BJ (cell line): ENCODE measurements around the gene SBSN. TPM values are rescaled to one million over a fixed set of nuclear protein-coding genes. Genes with fewer than 3 reads are reported as not detected.
A peak's percentile ranks its signal among the peaks of the same experiment; 100 is the strongest.

Source experiments
- CTCF ChIA-PET: fragments of 350-600 bp; formaldehyde crosslinking; extraction: SDS; loops from one replicate; lab custom pipeline; 2021; ENCODE audit warnings: antibody characterized with exemption, inconsistent platforms; lab: Yijun Ruan, JAX
- POLR2A ChIA-PET: fragments of 300-600 bp; sonication (Branson Sonifier 250); formaldehyde crosslinking; extraction: SDS; loops from one replicate; lab custom pipeline; 2021; ENCODE audit warnings: antibody characterized with exemption; lab: Charles Lee
- DNase-seq: peaks from one replicate; pipeline ENCODE4 v3.0.0-alpha.2; 2011; ENCODE audit warnings: low read depth
- H3K27me3 ChIP-seq: 2 replicates; pipeline ENCODE4 v1.6.0; 2011; ENCODE audit warnings: low read length; ENCODE audit not compliant: control insufficient read depth, insufficient read depth
- H3K36me3 ChIP-seq: 2 replicates; pipeline ENCODE4 v1.5.1; 2011; ENCODE audit warnings: low read length; ENCODE audit not compliant: control insufficient read depth, insufficient read depth
- H3K4me3 ChIP-seq: 2 replicates; pipeline ENCODE4 v1.5.1; 2011; ENCODE audit warnings: low read depth, mild to moderate bottlenecking, control low read depth, low read length
- CTCF ChIP-seq: IDR thresholded peaks from 2 replicates; pipeline ENCODE4 v1.5.1; 2011; ENCODE audit warnings: low read depth, mild to moderate bottlenecking, control low read depth, inconsistent platforms, low read length, moderate library complexity; ENCODE audit not compliant: insufficient read depth
- polyA plus RNA-seq: library from polyadenylated mRNA; depleted of rRNA; stranded (reverse); fragments of >200 nt; gene quantifications from 2 replicates; pipeline ENCODE4 v1.2.3, GENCODE V29; 2011

The SBSN gene
- polyA plus RNA-seq, 1 experiment: 1.6 TPM

- Histone ChIP-seq H3K4me3 (no peak overlapping the region), H3K27me3 (no peaks in the 10 kb centered on the region), H3K36me3 (peaks cover 1% of the 10 kb centered on the region; the same call in 1 of the 2 replicates)
- CTCF ChIA-PET: interaction anchor here (0.6 to 4.0 kb wide), 13 partner anchors 8 to 98 kb away, joined by 3 to 33 read pairs (median 7); partner anchors contain the start of gene COX6B1
- POLR2A ChIA-PET: no interaction called here
- no peak for DNase-seq
- no peak for TF ChIP-seq CTCF
Observed at GRCh38 chr19:35549879-35550523, 21.9 kb upstream of the SBSN start.

- TF ChIP-seq CTCF: peak; percentile 68
- no peaks in the 10 kb centered on the region for H3K27me3 ChIP-seq
- ChIA-PET CTCF (interaction anchor here (0.6 to 4.0 kb wide), 24 partner anchors 9 to 147 kb away, joined by 3 to 33 read pairs (median 5); partner anchors contain the start of genes COX6B1, DMKN and HAUS5), POLR2A (no interaction called here)
- DNase-seq: no peak
- H3K36me3 ChIP-seq: peaks cover 1% of the 10 kb centered on the region; the same call in 1 of the 2 replicates
- H3K4me3 ChIP-seq: no peak overlapping the region
Observed at GRCh38 chr19:35549174-35549788, 21.2 kb upstream of the SBSN start.

GRCh38 chr19:35546532-35546931 lies 18.4 kb upstream of the SBSN start:
- POLR2A ChIA-PET: no interaction called here
- no peak for DNase-seq
- Histone ChIP-seq H3K36me3 (peaks cover 4% of the 10 kb centered on the region), H3K4me3 (peak overlapping the region; percentile 93), H3K27me3 (no peaks in the 10 kb centered on the region)
- CTCF ChIA-PET: interaction anchor here (4.0 kb wide), 1 partner anchor 37 kb away, joined by 33 read pairs; no protein-coding TSS in a partner anchor
- no peak for TF ChIP-seq CTCF

GRCh38 chr19:35545855-35546381 lies 17.8 kb upstream of the SBSN start:
- no peak for DNase-seq
- Histone ChIP-seq H3K36me3 (peaks cover 4% of the 10 kb centered on the region), H3K27me3 (no peaks in the 10 kb centered on the region), H3K4me3 (peak overlapping the region; percentile 93)
- ChIA-PET CTCF (no interaction called here), POLR2A (no interaction called here)
- no peak for TF ChIP-seq CTCF
